Epithelial cell of esophagus (primary cell): ENCODE results near the gene GIPC3.
"Not testable (repeated sequence)": the region's sequence is repeated elsewhere in the genome, so short reads cannot be mapped to it uniquely, and the experiment has no call there.

Experiments
- DNase-seq: peaks from one replicate; pipeline ENCODE4 v3.0.0; 2010; ENCODE audit warnings: low read depth
- H3K4me3 ChIP-seq: 2 replicates; pipeline ENCODE4 v1.5.1; 2011; ENCODE audit warnings: mild to moderate bottlenecking, low read length, control low read depth
- CTCF ChIP-seq: IDR thresholded peaks from 2 replicates; pipeline ENCODE4 v1.5.1; 2011; ENCODE audit warnings: low read depth, mild to moderate bottlenecking, low read length, control low read depth, inconsistent platforms; ENCODE audit not compliant: insufficient read depth; ENCODE audit errors: missing control alignments

GIPC3 gene

GRCh38 chr19:3627351-3627723 lies 42.1 kb downstream of the GIPC3 start:
- TF ChIP-seq CTCF: no peak
- no peak overlapping the region for H3K4me3 ChIP-seq
- no peak for DNase-seq

- not testable (repeated sequence) for DNase-seq, H3K4me3 ChIP-seq
These were observed 43.5 kb downstream of the GIPC3 start for GRCh38 chr19:3628766-3629165.

GRCh38 chr19:3631053-3631861 lies 46.0 kb downstream of the GIPC3 start:
- TF ChIP-seq CTCF: no peak
- DNase-seq: no peak
- no peak overlapping the region for H3K4me3 ChIP-seq

- no peak overlapping the region for H3K4me3 ChIP-seq
- DNase-seq: no peak
- no peak for TF ChIP-seq CTCF
These were observed 46.8 kb downstream of the GIPC3 start for GRCh38 chr19:3632098-3632497.

- TF ChIP-seq CTCF: no peak
- no peak overlapping the region for H3K4me3 ChIP-seq
- DNase-seq: no peak
These were observed 47.7 kb downstream of the GIPC3 start for GRCh38 chr19:3632739-3633558.

GRCh38 chr19:3633559-3633988 lies 48.3 kb downstream of the GIPC3 start:
- TF ChIP-seq CTCF: no peak
- no peak for DNase-seq
- H3K4me3 ChIP-seq: no peak overlapping the region

- no peak for TF ChIP-seq CTCF
These were observed 49.3 kb downstream of the GIPC3 start for GRCh38 chr19:3634496-3635045.

More at GRCh38 chr19:3634496-3635045, 49.3 kb downstream of the GIPC3 start:
- H3K4me3 ChIP-seq: no peak overlapping the region
- DNase-seq: no peak
